Bronchial epithelial cell (primary cell): Measurements from ENCODE around the gene BTBD7. TPM values are rescaled to one million over a fixed set of nuclear protein-coding genes. Genes with fewer than 3 reads are reported as not detected.

Experiments
- DNase-seq: peaks from one replicate; pipeline ENCODE4 v3.0.0-alpha.2; 2010; ENCODE audit warnings: low read depth
- FAIRE-seq: peaks from 2 replicates; lab custom pipeline; 2011; peaks lifted over from hg19 to GRCh38; lab: Jason Lieb, UNC
- H3K27me3 ChIP-seq: 2 replicates; pipeline ENCODE4 v1.5.1; 2011; ENCODE audit warnings: low read length; ENCODE audit not compliant: control insufficient read depth, insufficient read depth
- H3K36me3 ChIP-seq: 2 replicates; pipeline ENCODE4 v1.5.1; 2011; ENCODE audit warnings: low read length; ENCODE audit not compliant: control insufficient read depth, insufficient read depth
- H3K4me3 ChIP-seq: 2 replicates; pipeline ENCODE4 v1.5.1; 2011; ENCODE audit warnings: mild to moderate bottlenecking, low read depth, low read length, control low read depth
- CTCF ChIP-seq: IDR thresholded peaks from 2 replicates; pipeline ENCODE4 v1.5.1; 2011; ENCODE audit warnings: mild to moderate bottlenecking, moderate library complexity, low read length, control low read depth, inconsistent platforms; ENCODE audit not compliant: insufficient read depth, severe bottlenecking
- total RNA-seq: library from RNA; depleted of rRNA; stranded (reverse); fragments of >200 nt; gene quantifications from 2 replicates; pipeline ENCODE4 v1.2.1, GENCODE V29; 2014

Gene BTBD7
- total RNA-seq, 1 donor from 2014 or later = 20.3 TPM

DNA sequence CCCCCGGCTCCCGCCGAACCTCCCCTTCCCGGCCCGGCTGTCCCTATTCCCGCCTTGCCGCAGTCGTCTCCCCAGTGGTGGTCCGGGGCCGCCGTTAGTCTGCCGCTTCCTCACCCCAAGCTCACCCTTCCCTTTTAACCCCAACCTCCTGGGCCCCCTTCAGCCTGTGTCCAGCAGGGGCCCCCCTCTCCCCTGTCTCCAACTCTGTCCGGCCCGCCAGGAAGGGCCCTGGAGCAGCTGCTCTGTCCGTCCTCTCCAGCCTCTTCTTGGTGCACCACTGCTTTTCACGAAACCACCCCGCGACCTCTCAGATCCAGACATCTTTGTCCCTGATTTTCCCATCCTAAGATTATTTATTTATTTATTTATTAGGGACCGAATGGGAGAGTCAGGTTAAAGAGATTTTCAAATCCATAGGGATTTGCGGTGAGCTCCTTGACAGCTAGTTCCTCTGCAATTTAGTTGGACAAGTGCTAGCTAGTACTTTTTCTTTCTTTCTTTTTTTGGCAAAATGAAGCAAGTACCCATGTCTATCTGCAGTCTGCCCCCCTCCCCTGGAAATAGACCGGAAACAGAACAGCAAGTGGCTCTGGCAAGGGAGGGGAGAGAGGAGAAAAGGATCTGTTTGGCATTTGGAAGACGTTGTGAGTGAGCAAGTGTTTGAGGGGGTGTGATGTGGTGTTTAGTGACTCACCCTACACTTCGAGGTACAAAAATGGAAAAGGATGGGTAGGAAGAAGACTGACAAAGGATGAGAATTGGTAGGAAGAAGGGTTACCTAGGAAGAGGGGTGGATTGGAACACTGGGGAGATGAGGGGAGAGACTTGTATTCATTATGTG, 125.1 kb downstream of the BTBD7 start:
- peak overlapping the region; percentile 66 for H3K4me3 ChIP-seq
- no peaks in the 10 kb centered on the region for H3K36me3 ChIP-seq
- TF ChIP-seq CTCF = peak; percentile 32
- H3K27me3 ChIP-seq = no peaks in the 10 kb centered on the region
- FAIRE-seq = no peak
- DNase-seq = peak; percentile 75

GRCh38 chr14:93206793-93207467, 125.9 kb downstream of the BTBD7 start, which contains the start of the genes GON7 and UBR7:
Gene GON7, minus strand, starts transcription at chr14:93207065. Its CDS starts 28 bp downstream, at chr14:93207037.
Gene UBR7, plus strand, starts transcription at chr14:93207256. Its CDS starts 36 bp downstream, at chr14:93207292.
- Histone ChIP-seq H3K4me3 (peak within 1 kb of the TSS; percentile 66), H3K27me3 (no peaks in the 10 kb centered on the region), H3K36me3 (no peaks in the 10 kb centered on the region)
- TF ChIP-seq CTCF = peak; percentile 58
- peak; percentile 93 for DNase-seq
- FAIRE-seq = no peak

DNA sequence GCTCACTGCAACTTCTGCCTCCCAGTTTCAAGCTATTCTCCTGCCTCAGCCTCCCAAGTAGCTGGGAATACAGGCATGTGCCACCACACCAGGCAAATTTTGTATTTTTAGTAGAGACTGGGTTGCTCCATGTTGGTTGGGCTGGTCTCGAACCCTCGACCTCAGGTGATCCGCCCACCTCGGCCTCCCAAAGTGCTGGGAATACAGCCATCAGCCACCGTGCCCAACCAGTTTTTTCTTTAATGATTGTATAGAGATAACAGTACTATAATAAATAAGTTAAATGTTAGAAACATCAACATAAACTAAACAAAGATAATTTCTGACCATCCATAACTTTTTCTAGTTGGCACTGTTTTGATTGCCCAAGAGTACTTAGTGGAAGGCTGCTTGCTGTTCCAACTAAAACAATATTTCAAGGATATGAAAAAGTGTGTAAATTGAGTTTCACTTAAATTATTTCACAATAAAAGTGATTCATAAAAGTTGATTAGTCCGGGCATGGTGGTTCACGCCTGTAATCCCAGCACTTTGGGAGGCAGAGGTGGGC, 131.6 kb downstream of the BTBD7 start:
- Histone ChIP-seq H3K36me3 (no peaks in the 10 kb centered on the region), H3K4me3 (no peak overlapping the region), H3K27me3 (no peaks in the 10 kb centered on the region)
- FAIRE-seq (no peak), DNase-seq (peak; percentile 27)
- no peak for TF ChIP-seq CTCF

GRCh38 chr14:93200553-93200952, 132.3 kb downstream of the BTBD7 start:
- H3K4me3 ChIP-seq = no peak overlapping the region
- no peak for DNase-seq
- TF ChIP-seq CTCF = no peak
- H3K36me3 ChIP-seq = no peaks in the 10 kb centered on the region
- H3K27me3 ChIP-seq = no peaks in the 10 kb centered on the region
- FAIRE-seq = no peak

GRCh38 chr14:93199031-93199430, 133.8 kb downstream of the BTBD7 start:
- no peaks in the 10 kb centered on the region for H3K36me3 ChIP-seq
- H3K4me3 ChIP-seq = no peak overlapping the region
- TF ChIP-seq CTCF = no peak
- DNase-seq (no peak), FAIRE-seq (no peak)
- no peaks in the 10 kb centered on the region for H3K27me3 ChIP-seq
